ENCODE measurements around the gene VMP1. TPM values are rescaled to one million over a fixed set of nuclear protein-coding genes. Genes with fewer than 3 reads are reported as not detected.
"Not testable (repeated sequence)": the region's sequence is repeated elsewhere in the genome, so short reads cannot be mapped to it uniquely, and the experiment has no call there.

The VMP1 gene
- total RNA-seq, 1 donor, result 234 TPM

GRCh38 chr17:59756236-59756818 lies 48.9 kb downstream of the VMP1 start:
- TF ChIP-seq, protein P1, sequence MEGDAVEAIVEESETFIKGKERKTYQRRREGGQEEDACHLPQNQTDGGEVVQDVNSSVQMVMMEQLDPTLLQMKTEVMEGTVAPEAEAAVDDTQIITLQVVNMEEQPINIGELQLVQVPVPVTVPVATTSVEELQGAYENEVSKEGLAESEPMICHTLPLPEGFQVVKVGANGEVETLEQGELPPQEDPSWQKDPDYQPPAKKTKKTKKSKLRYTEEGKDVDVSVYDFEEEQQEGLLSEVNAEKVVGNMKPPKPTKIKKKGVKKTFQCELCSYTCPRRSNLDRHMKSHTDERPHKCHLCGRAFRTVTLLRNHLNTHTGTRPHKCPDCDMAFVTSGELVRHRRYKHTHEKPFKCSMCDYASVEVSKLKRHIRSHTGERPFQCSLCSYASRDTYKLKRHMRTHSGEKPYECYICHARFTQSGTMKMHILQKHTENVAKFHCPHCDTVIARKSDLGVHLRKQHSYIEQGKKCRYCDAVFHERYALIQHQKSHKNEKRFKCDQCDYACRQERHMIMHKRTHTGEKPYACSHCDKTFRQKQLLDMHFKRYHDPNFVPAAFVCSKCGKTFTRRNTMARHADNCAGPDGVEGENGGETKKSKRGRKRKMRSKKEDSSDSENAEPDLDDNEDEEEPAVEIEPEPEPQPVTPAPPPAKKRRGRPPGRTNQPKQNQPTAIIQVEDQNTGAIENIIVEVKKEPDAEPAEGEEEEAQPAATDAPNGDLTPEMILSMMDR (IDR thresholded peaks at IDR 0.05; ENCODE audit: insufficient read depth, low read length), result no peak
- peak; percentile 90 for DNase-seq (ENCODE audit: low read depth)
- no peak overlapping the region for H3K4me3 ChIP-seq (ENCODE audit: low read depth, low read length)

DNA sequence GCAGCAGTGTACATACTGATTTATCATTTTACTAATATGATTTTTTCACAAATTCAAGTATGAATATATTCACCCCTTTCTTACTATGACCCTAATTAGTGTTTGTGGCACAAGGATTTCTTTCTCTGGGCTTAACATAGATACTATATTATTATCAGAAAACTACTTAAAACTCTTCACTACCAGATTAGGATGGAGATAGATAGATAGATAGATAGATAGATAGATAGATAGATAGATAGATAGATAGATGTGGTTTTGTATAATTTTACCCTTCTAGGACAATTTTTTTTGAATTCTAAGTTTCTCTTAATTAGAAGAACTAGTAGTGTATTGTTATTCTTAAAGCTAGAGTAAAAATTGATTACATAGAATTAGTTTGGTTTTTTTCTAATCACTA lies 49.6 kb downstream of the VMP1 start:
- TF ChIP-seq, protein P1 (IDR thresholded peaks at IDR 0.05; ENCODE audit: insufficient read depth, low read length), result no peak
- DNase-seq (ENCODE audit: low read depth), result no peak
- H3K4me3 ChIP-seq (ENCODE audit: low read depth, low read length), result no peak overlapping the region

GRCh38 chr17:59757470-59757869 lies 50.0 kb downstream of the VMP1 start:
- H3K4me3 ChIP-seq (ENCODE audit: low read depth, low read length), result no peak overlapping the region
- TF ChIP-seq, protein P1 (IDR thresholded peaks at IDR 0.05; ENCODE audit: insufficient read depth, low read length), result no peak
- DNase-seq (ENCODE audit: low read depth), result peak; percentile 17

DNA sequence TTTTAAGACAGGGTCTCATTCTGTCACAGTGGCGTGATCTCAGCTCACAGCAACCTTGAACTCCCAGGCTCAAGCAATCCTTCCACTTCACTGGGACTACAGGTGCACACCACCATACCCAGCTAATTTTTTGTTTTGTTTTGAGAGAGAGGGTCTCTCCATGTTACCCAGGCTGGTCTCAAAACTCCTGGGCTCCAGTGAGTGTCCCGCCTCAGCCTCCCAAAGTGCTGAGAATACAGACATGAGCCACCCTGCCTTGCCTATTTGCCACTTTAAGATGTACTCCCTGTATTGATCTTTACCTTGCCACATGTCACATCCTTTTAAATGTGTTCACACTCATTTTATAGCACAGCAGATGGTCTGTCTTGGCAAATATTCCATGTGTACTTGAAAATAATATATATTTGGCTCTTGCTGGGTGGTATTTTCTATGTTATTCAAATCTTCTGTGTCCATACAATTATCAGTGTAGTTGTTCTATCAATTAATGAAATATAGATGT lies 50.5 kb downstream of the VMP1 start:
- no peak for DNase-seq (ENCODE audit: low read depth)
- TF ChIP-seq, protein P1 (IDR thresholded peaks at IDR 0.05; ENCODE audit: insufficient read depth, low read length), result no peak
- H3K4me3 ChIP-seq (ENCODE audit: low read depth, low read length), result no peak overlapping the region

GRCh38 chr17:59758998-59759651 lies 51.7 kb downstream of the VMP1 start:
- not testable (repeated sequence) for H3K4me3 ChIP-seq (ENCODE audit: low read depth, low read length); DNase-seq (ENCODE audit: low read depth)

DNA sequence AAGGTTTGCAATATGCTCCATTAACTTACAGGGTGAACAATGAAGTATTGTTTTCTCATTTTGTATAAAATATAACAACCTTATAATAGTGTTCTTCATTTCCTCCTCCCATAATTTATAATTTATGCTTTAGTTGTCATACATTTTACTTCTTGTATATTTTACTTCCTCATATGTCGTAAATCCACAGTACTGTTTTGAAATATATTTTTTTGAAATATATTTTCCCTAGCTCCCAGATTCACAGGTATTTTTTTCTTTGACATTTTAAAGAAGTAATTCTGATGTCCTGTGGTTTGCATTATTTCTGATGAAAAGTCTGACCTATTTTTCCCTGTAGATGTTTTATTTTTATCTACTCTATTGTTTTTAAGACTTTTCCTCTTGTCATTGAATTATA lies 52.7 kb downstream of the VMP1 start:
- TF ChIP-seq, protein P1 (IDR thresholded peaks at IDR 0.05; ENCODE audit: insufficient read depth, low read length), result no peak
- no peak for DNase-seq (ENCODE audit: low read depth)
- H3K4me3 ChIP-seq (ENCODE audit: low read depth, low read length), result no peak overlapping the region

GRCh38 chr17:59761385-59762048 lies 54.1 kb downstream of the VMP1 start:
- peak; percentile 89 for DNase-seq (ENCODE audit: low read depth)
- no peak overlapping the region for H3K4me3 ChIP-seq (ENCODE audit: low read depth, low read length)
- TF ChIP-seq, protein P1 (IDR thresholded peaks at IDR 0.05; ENCODE audit: insufficient read depth, low read length), result no peak

All from fibroblast of the aortic adventitia (primary cell).